Activated gamma-delta T cell treated with Interleukin-2 at 50 U/mL for 16 hours (primary cell): ENCODE data around the gene JPH3.

Experiments used
- DNase-seq: peaks from one replicate; pipeline ENCODE4 v3.0.0-alpha.2; 2020

Gene JPH3

GRCh38 chr16:87602001-87602775 is at the start of gene JPH3:
Gene JPH3 (plus strand): TSS chr16:87602508. CDS start chr16:87603147, 639 bp downstream.
- DNase-seq = no peak

GRCh38 chr16:87552772-87553573 is 49.3 kb upstream of the JPH3 start:
- no peak for DNase-seq

- DNase-seq = no peak
These were observed 47.4 kb upstream of the JPH3 start for GRCh38 chr16:87554754-87555427.

DNA sequence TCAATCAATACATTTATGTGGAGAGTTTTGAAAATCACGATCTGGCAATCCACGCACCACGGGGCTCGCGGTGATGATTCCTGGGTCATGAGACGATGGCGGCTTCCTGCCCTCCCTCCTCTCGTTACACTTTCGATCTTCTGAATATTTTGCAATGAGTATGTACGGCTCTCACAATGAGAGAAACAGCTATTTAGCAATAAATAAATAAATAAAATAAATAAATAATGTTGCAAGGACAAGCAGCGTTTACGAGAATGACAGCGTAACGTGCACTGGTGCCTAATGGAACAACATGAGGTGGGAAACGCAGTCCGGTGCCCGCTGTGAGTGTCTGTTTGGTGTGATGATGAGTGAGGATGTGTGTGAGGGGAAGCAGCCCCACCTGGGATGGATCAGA is 46.7 kb upstream of the JPH3 start:
- DNase-seq = no peak

DNA sequence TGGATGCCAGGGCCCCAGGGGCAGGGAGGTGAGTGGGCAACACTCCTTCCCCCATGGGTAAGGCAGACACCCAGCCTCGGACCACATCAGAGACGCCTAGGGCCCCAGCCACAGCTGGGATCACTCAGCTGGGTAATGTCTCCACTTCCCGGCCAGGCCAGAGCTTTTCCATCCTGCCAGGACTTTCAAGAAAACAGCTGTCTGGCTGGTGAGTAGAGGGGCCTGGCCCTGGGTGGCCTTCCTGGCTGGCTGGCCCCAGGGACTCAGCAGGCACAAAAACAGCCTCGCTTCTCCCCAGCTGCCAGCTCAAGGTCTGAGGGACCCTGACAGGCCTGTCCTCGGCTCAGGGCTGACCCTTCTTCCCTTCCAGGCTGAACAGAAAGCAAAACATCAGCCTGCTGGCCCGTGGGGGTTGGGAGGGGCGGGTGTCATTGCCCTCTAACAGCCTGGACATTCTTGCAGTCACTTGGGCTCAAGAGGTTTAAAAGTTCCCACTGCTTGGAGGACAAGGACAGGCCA is 45.3 kb upstream of the JPH3 start:
- no peak for DNase-seq

DNA sequence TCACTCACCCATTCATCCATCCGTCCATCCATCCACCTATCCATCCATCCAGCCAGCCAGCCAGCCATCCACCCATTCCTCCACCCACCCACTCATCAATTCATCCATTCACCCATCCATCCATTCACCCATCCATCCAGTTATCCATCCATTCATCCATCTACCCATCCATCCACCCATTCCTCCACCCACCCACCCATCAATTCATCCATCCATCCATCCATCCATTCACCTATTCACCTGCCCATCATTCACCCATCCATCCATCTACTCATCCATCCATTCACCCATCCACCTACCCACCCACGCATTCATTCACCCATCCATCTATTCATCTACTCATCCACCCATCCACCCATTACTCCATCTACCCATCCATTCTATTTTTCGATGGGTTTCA is 43.6 kb upstream of the JPH3 start:
- DNase-seq = no peak

DNA sequence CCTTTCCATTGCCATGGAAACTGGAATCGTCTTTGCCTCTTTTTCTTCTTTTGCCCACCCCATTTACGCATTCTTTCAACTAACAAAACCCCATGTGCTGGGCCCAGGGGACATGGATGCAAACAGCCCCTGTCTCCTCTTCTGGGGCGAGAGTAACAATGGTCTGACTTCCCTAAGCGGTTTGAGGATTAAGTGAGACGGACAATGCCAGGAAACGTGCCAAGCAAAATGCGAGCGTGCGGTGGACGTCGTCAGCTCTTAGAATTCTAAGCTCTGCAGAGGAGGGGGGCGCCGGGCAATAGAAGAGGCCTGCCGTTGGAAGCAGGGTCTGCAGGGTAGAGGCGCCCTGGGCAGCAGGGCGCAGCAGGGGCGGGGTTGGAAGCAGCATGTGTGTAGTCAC is 42.4 kb upstream of the JPH3 start:
- no peak for DNase-seq

DNA sequence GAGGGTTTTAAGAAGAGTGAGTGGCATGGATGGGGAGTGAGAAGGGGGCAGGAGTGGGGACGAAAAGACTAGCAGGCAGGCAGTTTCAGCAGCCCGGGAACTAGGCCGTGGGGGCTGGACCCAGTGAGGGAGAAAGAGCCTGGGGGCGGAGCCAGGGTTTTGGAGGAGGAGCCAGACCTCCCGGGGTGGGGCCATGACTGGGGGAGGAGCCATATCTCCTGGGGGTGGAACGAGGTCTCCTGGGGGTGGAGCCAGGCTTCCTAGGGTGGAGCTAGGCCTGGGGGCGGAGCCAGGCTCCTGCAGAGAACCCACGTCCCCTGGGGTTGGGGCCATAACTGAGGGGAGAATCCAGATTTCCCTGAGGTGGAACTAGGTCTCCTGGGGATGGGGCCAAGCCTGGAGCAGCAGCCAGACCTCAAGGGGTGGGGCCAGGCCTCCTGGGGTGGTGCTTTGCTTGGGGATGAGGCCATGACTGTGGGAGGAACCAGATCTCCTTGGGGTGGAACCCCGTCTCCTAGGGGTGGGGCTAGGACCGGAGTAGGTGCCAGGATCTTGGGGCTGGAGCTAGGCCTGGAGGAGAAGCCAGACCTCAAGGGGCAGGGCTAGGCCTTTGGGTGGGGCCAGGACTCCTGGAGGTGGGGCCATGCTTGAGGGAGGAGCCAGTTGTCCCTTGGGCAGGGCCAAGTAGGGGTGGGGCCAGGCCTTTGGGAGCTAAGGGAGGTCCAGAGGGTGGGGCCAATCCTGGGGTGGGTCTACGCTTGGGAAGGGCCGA is 41.7 kb upstream of the JPH3 start:
- DNase-seq = no peak

DNA sequence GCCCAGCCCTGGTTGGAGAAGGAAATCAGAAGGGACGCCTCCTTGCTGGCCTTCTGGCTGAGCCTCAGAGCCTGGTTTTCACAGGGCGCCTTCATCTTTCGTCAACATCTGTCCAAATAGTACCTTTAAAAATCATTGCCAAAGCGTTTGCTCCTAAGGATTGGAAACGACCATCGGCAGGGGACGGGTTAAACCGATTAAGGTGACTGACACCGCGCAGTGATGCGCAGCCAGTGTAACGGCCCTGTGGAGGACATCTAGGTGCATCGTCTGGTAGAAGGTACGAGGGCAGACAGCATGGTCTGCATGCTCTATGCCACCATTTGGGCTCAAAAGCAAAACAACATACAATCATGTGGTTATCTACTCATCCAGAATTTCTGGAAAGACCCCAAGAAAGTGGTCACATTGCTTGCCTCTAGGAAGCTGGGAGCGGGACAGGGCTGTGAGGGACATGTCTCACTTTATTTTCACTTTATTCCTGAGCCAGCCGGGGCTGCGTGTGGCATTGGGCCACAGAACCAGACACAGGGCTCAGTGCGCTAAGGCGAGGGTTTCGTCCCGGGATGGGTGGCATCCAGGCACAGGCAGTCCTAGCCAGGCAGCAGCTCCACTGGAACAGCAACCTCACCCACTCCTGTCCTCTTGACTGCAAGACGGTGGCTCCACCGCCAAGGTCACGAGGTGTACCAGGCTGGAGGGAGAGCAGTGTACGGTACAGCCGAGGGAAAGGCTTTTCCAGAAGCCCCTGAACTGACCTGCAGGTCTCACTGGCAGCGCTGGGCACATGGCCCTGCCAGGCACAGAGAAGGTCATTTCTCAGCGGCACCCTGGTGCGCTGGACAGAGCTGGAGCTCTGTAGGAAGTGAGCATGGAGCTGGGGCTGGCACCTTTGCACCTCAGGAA is 40.9 kb upstream of the JPH3 start:
- no peak for DNase-seq

GRCh38 chr16:87562201-87562600 is 40.1 kb upstream of the JPH3 start:
- no peak for DNase-seq

DNA sequence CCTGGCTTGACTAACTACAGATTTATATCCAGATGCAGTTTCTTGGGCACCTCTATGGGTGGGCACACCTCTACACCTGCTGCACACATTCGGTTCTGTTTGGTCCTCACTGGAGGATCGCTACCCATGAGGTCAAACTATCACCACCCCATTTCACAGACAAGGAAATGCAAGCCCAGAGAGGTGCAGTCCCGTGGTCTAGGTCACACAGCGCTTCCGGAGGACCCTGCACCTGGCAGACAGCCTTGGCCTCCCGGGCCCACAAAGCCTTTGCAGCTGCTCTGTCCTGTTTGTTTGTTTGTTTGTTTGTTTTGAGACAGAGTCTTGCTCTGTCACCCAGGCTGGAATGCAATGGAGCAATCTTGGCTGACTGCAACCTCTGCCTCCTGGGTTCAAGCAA is 39.3 kb upstream of the JPH3 start:
- DNase-seq = no peak

DNA sequence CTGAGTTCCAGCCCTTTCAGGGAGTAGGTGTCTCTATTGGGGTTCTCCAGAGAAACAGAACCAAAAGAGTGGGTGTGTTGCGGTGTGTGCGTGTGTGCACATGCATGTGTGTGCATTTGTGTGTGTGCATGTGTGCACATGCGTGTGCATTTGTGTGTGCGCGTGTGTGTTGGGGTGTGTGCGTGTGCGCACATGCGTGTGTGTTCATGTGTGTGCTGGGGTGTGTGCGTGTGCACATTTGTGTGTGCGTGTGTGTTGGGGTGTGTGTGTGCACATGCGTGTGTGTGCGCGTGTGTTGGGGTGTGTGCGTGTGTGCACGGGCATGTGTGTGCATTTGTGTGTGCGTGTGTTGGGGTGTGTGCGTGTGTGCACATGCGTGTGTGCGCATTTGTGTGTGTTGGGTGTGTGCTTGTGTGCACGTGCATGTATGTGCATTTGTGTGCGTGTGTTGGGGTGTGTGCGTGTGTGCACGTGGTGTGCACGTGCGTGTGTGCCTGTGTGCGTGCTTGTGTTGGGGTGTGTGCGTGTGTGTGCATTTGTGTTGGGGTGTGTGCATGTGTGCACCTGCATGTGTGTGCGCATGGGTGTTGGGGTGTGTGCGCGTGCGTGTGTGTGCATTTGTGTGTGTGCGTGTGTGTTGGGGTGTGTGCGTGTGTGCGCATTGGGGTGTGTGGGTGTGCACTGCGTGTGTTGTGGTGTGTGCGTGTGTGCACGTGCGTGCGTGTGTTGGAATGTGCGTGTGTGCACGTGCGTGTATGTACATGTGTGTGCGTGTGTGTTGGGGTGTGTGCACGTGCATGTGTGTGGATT is 38.4 kb upstream of the JPH3 start:
- no peak for DNase-seq

GRCh38 chr16:87564524-87564778 is 37.9 kb upstream of the JPH3 start:
- no peak for DNase-seq

DNA sequence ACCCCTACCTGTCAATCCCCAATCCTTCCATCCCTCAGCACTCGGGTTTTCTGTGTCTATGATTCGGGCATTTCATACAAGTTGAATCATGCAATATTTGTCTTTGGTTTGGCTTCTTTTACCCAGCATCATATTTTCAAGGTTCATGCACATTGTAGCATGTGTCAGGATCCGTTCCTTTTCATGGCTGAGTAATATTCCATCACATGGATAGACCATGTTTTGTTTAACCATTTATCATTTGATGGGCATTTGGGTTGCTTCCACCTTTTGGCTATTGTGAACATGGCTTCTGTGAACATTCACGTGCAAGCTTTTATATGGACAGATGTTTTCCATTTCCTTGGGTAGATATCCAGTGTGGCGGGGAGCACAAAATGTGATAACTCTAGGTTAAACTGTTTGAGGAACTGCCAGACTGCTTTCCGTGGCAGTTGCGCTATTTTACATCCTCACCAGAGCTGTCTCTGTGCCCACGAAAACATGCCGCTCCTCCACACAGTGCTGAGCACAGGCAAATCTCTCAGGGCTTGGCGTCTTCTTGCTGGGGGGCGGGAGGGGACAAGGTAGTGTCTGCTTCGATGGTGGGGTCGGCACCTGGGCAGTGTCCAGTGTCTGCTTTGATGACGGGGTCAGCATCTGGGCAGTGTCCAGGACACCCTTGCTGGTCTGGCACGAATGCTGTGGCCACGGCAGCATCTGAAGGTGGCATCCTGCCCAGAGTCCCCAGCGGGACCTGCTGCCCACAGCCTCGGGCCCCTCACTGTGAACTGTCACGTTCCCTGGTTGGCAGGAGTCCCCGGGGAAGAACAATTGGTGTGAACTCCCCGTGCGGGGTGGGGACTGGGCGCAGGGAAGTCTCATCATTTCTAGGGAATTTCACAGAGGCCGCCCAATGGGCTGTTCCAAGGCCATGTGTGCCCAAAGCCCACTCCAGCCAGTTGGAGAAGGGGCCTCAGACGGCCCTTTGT is 32.4 kb upstream of the JPH3 start:
- DNase-seq = no peak

DNA sequence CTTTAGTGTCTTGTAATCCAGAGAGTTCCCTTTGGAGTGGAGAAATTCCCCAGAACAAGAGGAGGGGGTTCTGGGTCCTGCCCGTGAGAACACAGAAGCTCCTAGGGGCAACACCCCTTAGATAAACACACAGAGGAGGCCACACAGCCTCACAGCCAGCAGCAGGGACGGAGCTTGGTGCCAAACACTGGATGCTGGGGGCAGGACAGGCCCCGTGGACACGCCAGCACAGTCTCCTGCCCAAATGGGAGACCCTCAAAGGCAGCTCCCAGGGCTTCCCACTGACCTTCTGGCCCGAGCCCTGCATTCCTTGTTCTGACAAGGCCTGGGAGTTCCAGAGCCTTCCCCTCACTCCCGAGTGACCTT is 31.8 kb upstream of the JPH3 start:
- no peak for DNase-seq

DNA sequence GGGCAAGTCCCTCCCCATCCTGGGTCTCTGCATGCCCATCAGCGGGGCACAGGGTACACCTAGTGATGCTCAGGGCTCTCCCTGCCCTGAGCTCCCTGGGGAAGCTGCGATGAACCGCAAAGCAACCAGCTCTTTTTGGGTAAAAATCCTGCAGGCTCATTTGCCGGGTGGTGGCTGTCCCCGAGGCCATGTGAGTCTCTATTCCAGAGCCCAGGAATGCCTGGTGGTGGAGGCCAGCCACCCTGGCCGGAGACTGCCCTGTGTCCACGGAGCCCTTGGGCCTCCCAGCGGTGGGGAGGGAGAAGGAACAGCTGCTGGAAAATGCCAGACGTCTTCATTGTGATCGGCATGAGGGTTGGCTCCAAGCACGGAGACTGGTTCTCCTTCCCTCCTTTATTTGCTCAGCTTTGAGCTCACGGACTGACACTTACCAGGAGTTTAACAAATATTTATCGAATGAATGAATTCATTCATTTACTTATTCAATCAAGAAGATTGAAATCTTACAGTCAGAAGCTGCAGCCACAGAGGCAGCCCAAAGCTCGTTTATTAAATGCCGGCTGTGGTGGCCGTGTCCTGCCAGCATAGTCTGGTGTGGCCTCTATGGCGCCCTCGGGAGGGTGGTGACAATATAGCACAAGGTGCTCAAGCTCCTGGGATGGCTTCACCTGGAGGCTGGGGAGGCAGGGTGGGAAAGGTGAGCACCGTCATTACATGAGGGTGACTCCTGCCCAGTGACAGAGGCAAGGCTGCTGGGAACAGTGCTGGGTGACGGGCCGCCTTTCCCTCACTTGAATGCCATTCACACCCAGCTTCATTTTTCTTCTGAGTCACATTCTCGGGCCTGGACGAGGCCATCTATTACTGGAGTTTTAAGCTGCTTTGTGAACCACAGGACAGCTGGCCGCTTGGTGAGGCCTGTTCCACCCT is 31.1 kb upstream of the JPH3 start:
- DNase-seq = no peak

- no peak for DNase-seq
These were observed 30.5 kb upstream of the JPH3 start for GRCh38 chr16:87571868-87572244.

DNA sequence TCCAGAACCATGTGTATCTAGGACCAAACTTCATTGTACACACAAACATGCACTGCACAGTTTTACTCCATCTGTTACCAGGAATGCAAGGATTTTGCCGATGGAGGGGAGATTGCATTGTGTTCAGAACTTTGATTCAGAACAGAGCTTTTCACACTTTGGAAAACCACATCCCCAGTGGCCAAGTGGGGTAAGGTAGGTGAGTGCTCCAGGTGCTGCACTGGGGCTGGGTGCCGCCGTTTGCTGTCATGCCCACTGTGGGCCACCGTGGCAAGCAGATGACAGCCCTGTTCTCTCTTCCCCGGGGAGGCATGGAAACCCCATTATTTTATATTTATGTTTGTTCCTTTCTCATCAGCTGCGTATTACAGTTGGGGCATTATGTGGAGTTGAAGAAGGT is 29.3 kb upstream of the JPH3 start:
- no peak for DNase-seq
